Mammary epithelial cell (primary cell): ENCODE data around the gene SMCP.

ENCODE experiments used
- CTCF ChIP-seq, 2 donors: IDR thresholded peaks in 1 of 2; conservative IDR thresholded peaks in 1 of 2; 2 replicates each; pipeline ENCODE4 v1.5.1; 2011 to 2012; ENCODE audit warnings: inconsistent platforms in 2 of 2, low read length in 2 of 2, mild to moderate bottlenecking in 2 of 2, control low read depth in 1 of 2, low read depth in 1 of 2; ENCODE audit not compliant: insufficient read depth in 1 of 2; ENCODE audit errors: extremely low read depth in 1 of 2
- EZH2 ChIP-seq: IDR thresholded peaks from 2 replicates; pipeline ENCODE4 v1.6.1; 2012; ENCODE audit warnings: low read length, inconsistent platforms, borderline replicate concordance

- TF ChIP-seq CTCF (conservative IDR thresholded peaks at IDR 0.05 in 1 of 2, IDR thresholded peaks at IDR 0.05 in 1 of 2; ENCODE audit: extremely low read depth in 1 of 2, insufficient read depth in 1 of 2, low read depth in 1 of 2, low read length in 2 of 2): no peak
- TF ChIP-seq EZH2: no peak
These were observed 28.0 kb downstream of the SMCP start for GRCh38 chr1:152906023-152906565.
